ENCODE measurements around the gene BEND7.

The BEND7 gene

GRCh38 chr10:13450069-13450468, 78.7 kb downstream of the BEND7 start:
- no peak for TF ChIP-seq CTCF (IDR thresholded peaks at IDR 0.05; ENCODE audit: extremely low read depth, insufficient read depth, missing control alignments)
- no peak for DNase-seq (ENCODE audit: low spot score)
- in situ Hi-C loops (cut with MboI; ENCODE audit: low pct_unique_long_range_greater_than_20kb, low sequenced_read_pairs, unreplicated experiment), result no loop called here

GRCh38 chr10:13449296-13449695, 79.5 kb downstream of the BEND7 start:
- in situ Hi-C loops (cut with MboI; ENCODE audit: low pct_unique_long_range_greater_than_20kb, low sequenced_read_pairs, unreplicated experiment), result no loop called here
- no peak for DNase-seq (ENCODE audit: low spot score)
- TF ChIP-seq CTCF (IDR thresholded peaks at IDR 0.05; ENCODE audit: extremely low read depth, insufficient read depth, missing control alignments), result no peak

GRCh38 chr10:13448216-13448615, 80.6 kb downstream of the BEND7 start:
- TF ChIP-seq CTCF (IDR thresholded peaks at IDR 0.05; ENCODE audit: extremely low read depth, insufficient read depth, missing control alignments), result no peak
- DNase-seq (ENCODE audit: low spot score), result no peak
- in situ Hi-C loops (cut with MboI; ENCODE audit: low pct_unique_long_range_greater_than_20kb, low sequenced_read_pairs, unreplicated experiment), result no loop called here

- no peak for DNase-seq (ENCODE audit: low spot score)
- in situ Hi-C loops (cut with MboI; ENCODE audit: low pct_unique_long_range_greater_than_20kb, low sequenced_read_pairs, unreplicated experiment), result no loop called here
- TF ChIP-seq CTCF (IDR thresholded peaks at IDR 0.05; ENCODE audit: extremely low read depth, insufficient read depth, missing control alignments), result no peak
These were observed 83.0 kb downstream of the BEND7 start for GRCh38 chr10:13445656-13446400.

GRCh38 chr10:13441476-13441875, 87.3 kb downstream of the BEND7 start:
- in situ Hi-C loops (cut with MboI; ENCODE audit: low pct_unique_long_range_greater_than_20kb, low sequenced_read_pairs, unreplicated experiment), result no loop called here

More at GRCh38 chr10:13441476-13441875, 87.3 kb downstream of the BEND7 start:
- no peak for TF ChIP-seq CTCF (IDR thresholded peaks at IDR 0.05; ENCODE audit: extremely low read depth, insufficient read depth, missing control alignments)
- DNase-seq (ENCODE audit: low spot score), result no peak
